MM.1S (cell line): ENCODE measurements around the gene PTCRA.

Source experiments
- DNase-seq: peaks from one replicate; pipeline ENCODE4 v3.0.0-alpha.2; 2015
- H2AFZ ChIP-seq: fragments of 300-600 bp; sonication (generic); 2 replicates; pipeline ENCODE4 v1.6.0; 2016; ENCODE audit warnings: antibody characterized with exemption, low read length
- H3F3A ChIP-seq: fragments of 300-600 bp; sonication (generic); 2 replicates; pipeline ENCODE4 v1.6.1; 2016; ENCODE audit warnings: mild to moderate bottlenecking, antibody characterized with exemption, low read length, moderate library complexity, mixed read lengths; ENCODE audit not compliant: insufficient read depth
- H3K27ac ChIP-seq: fragments of 300-600 bp; sonication (generic); 2 replicates; pipeline ENCODE4 v1.5.1; 2016; ENCODE audit warnings: mild to moderate bottlenecking, low read length
- H3K27me3 ChIP-seq: fragments of 300-600 bp; sonication (generic); replicated peaks from 2 replicates; pipeline ENCODE4 v1.6.0; 2016; ENCODE audit warnings: low read length; ENCODE audit not compliant: insufficient read depth
- H3K36me3 ChIP-seq: fragments of 300-600 bp; sonication (generic); replicated peaks from 2 replicates; pipeline ENCODE4 v1.6.1; 2016; ENCODE audit warnings: mild to moderate bottlenecking, low read length, mixed read lengths; ENCODE audit not compliant: insufficient read depth
- H3K4me1 ChIP-seq: fragments of 300-600 bp; sonication (generic); 2 replicates; pipeline ENCODE4 v1.6.1; 2016; ENCODE audit warnings: low read length, mixed read lengths
- H3K4me2 ChIP-seq: fragments of 300-600 bp; sonication (generic); 2 replicates; pipeline ENCODE4 v1.6.0; 2016; ENCODE audit warnings: low read depth, low read length
- H3K4me3 ChIP-seq: fragments of 300-600 bp; sonication (generic); 2 replicates; pipeline ENCODE4 v1.5.1; 2016; ENCODE audit warnings: low read length, mixed read lengths
- H3K79me2 ChIP-seq: fragments of 300-600 bp; sonication (generic); 2 replicates; pipeline ENCODE4 v1.6.1; 2016; ENCODE audit warnings: mixed run types, low read length, mixed read lengths
- H3K9ac ChIP-seq: fragments of 300-600 bp; sonication (generic); 2 replicates; pipeline ENCODE4 v1.6.1; 2016; ENCODE audit warnings: low read length, mixed read lengths
- H3K9me2 ChIP-seq: fragments of 300-600 bp; sonication (generic); replicated peaks from 2 replicates; pipeline ENCODE4 v1.6.1; 2016; ENCODE audit warnings: mild to moderate bottlenecking, low read length, mixed read lengths; ENCODE audit not compliant: insufficient read depth
- H3K9me3 ChIP-seq: fragments of 300-600 bp; sonication (generic); replicated peaks from 2 replicates; pipeline ENCODE4 v1.6.1; 2016; ENCODE audit warnings: mild to moderate bottlenecking, low read length, mixed read lengths; ENCODE audit not compliant: insufficient read depth
- H4K20me1 ChIP-seq: fragments of 300-600 bp; sonication (generic); 2 replicates; pipeline ENCODE4 v1.6.1; 2016; ENCODE audit warnings: mild to moderate bottlenecking, low read length, moderate library complexity, mixed read lengths; ENCODE audit not compliant: insufficient read depth
- CTCF ChIP-seq: fragments of 300-600 bp; sonication (generic); IDR thresholded peaks from 2 replicates; pipeline ENCODE4 v1.5.1; 2016; ENCODE audit warnings: antibody characterized with exemption, low read length, mixed read lengths
- EZH2 ChIP-seq: fragments of 300-600 bp; sonication (generic); optimal IDR thresholded peaks from 2 replicates; pipeline ENCODE3; 2017; ENCODE audit warnings: low read depth, mild to moderate bottlenecking, antibody characterized with exemption, low read length, mixed read lengths
- EZH2phosphoT487 ChIP-seq: fragments of 300-600 bp; sonication (generic); IDR thresholded peaks from 2 replicates; pipeline ENCODE4 v1.6.1; 2018; ENCODE audit warnings: antibody characterized with exemption, low read length

Gene PTCRA

DNA sequence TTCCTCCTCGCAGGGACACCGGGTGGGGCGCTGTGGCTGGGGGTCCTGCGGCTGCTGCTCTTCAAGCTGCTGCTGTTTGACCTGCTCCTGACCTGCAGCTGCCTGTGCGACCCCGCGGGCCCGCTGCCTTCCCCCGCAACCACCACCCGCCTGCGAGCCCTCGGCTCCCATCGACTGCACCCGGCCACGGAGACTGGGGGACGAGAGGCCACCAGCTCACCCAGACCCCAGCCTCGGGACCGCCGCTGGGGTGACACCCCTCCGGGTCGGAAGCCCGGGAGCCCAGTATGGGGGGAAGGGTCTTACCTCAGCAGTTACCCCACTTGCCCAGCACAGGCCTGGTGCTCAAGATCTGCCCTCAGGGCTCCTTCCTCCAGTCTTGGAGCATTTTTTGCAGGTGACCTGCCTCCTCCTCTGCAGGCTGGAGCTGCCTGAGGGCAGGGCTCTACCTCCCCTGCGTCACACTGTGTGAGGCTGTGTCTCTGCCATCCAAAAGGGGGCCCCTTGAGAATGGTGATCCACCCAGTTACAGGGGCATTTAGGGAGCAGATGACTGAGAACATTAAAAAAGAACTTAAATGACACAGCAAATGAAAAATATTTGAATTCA is 9.5 kb downstream of the PTCRA start:
- Histone ChIP-seq H3K9me2 (no peaks in the 10 kb centered on the region), H3K9me3 (no peaks in the 10 kb centered on the region), H3K4me1 (0 out of 2 replicates have a peak, but pooled peaks cover 6% of the 10 kb centered on the region), H3K4me3 (no peak overlapping the region), H3K27me3 (no peaks in the 10 kb centered on the region), H2AFZ (no peak overlapping the region), H4K20me1 (no peaks in the 10 kb centered on the region), H3K4me2 (no peak overlapping the region), H3K27ac (no peak overlapping the region), H3K36me3 (no peaks in the 10 kb centered on the region), H3K79me2 (peaks cover 4% of the 10 kb centered on the region), H3K9ac (no peak overlapping the region), H3F3A (peaks cover 23% of the 10 kb centered on the region)
- TF ChIP-seq EZH2, result no peak
- TF ChIP-seq EZH2phosphoT487, result no peak
- TF ChIP-seq CTCF, result no peak
- DNase-seq, result no peak

DNA sequence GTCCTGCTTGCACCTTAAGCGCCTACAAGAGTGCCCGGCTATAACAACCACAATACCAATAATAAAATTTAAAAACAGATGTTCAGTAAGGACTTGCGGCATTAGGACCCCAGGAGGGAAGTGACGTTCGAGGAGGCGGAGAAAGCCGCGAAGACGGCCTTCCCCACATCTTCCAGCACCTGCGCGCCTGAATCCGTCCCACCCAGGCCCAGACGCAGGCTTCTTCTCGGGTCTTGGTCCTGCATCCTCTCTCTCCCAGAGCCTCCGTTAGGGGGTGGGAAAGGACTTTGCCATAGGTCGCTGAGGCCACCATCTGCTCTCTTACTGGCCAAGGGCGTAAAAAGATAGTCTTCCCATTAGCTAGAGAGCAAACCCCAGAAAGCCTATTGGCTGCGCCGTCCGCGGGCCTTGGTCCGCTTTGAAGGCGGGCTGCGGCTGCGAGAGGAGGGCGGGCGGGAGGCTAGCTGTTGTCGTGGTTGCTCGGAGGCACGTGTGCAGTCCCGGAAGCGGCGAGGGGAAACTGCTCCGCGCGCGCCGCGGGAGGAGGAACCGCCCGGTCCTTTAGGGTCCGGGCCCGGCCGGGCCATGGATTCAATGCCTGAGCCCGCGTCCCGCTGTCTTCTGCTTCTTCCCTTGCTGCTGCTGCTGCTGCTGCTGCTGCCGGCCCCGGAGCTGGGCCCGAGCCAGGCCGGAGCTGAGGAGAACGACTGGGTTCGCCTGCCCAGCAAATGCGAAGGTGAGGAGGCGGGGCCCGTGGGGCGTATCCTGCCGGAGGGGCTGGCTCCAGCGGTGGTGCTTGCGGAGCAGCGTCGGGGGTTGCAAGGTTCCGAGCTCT is 13.3 kb downstream of the PTCRA start, which contains the start of gene CNPY3:
CNPY3 (plus strand) TSS at position 495 of the 835 bp plus-strand sequence; CDS start at position 586, 91 bp downstream.
- no peaks in the 10 kb centered on the region for H3K27me3 ChIP-seq
- TF ChIP-seq EZH2 (no peak), EZH2phosphoT487 (no peak), CTCF (no peak)

GRCh38 chr6:42929821-42930360 is 14.0 kb downstream of the PTCRA start:
- H3K27ac ChIP-seq, result peak overlapping the region; percentile 98
- H3K79me2 ChIP-seq, result peaks cover 46% of the 10 kb centered on the region
- H3K9me3 ChIP-seq, result no peaks in the 10 kb centered on the region
- H2AFZ ChIP-seq, result peak overlapping the region; percentile 88
- H3K9ac ChIP-seq, result peak overlapping the region; percentile 92
- TF ChIP-seq EZH2phosphoT487 (no peak), EZH2 (no peak), CTCF (no peak)
- peak overlapping the region; percentile 95 for H3K4me2 ChIP-seq
- 0 out of 2 replicates have a peak, but pooled peaks cover 4% of the 10 kb centered on the region for H3K4me1 ChIP-seq
- H3K27me3 ChIP-seq, result no peaks in the 10 kb centered on the region
- peak overlapping the region; percentile 92 for H3K4me3 ChIP-seq
- H4K20me1 ChIP-seq, result no peaks in the 10 kb centered on the region; the same call in 1 of the 2 replicates
- H3F3A ChIP-seq, result peaks cover 27% of the 10 kb centered on the region
- peak; percentile 69 for DNase-seq
- no peaks in the 10 kb centered on the region for H3K9me2 ChIP-seq
- peaks cover 5% of the 10 kb centered on the region; the same call in 1 of the 2 replicates for H3K36me3 ChIP-seq

More for the DNA sequence above, 13.3 kb downstream of the PTCRA start, which contains the start of gene CNPY3:
- H3K9me3 ChIP-seq, result no peaks in the 10 kb centered on the region
- H3F3A ChIP-seq, result peaks cover 27% of the 10 kb centered on the region
- peaks cover 41% of the 10 kb centered on the region for H3K79me2 ChIP-seq
- peaks cover 2% of the 10 kb centered on the region; the same call in 1 of the 2 replicates for H3K36me3 ChIP-seq
- H2AFZ ChIP-seq, result peak within 1 kb of the TSS; percentile 88
- H3K4me2 ChIP-seq, result peak within 1 kb of the TSS; percentile 95
- 0 out of 2 replicates have a peak, but pooled peaks cover 4% of the 10 kb centered on the region for H3K4me1 ChIP-seq
- H3K9ac ChIP-seq, result peak within 1 kb of the TSS; percentile 92
- H3K9me2 ChIP-seq, result no peaks in the 10 kb centered on the region
- peak; percentile 96 for DNase-seq
- no peaks in the 10 kb centered on the region; the same call in 1 of the 2 replicates for H4K20me1 ChIP-seq
- peak within 1 kb of the TSS; percentile 98 for H3K27ac ChIP-seq
- H3K4me3 ChIP-seq, result peak within 1 kb of the TSS; percentile 92
